ENCODE results near the gene ADAD1. TPM values are rescaled to one million over a fixed set of nuclear protein-coding genes. Genes with fewer than 3 reads are reported as not detected.

ADAD1 gene
- total RNA-seq, 3 donors from 2014 or later, result not detected

DNA sequence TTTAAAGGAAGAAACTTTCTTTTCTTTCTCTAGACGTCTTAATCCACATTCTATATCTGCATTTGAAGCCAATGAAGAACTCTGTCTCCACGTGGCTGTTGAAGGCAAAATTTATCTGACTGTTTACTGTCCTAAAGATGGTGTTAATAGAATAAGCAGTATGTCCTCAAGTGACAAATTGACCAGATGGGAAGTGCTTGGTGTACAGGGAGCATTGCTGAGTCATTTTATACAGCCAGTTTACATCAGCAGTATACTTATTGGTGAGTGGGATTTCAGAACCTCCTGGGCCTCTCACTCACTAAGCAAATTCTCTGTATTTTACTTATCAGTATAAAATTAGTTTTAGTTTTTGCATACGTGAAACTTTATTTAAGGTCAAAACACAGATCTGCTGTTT lies 33.7 kb downstream of the ADAD1 start:
- H3K4me3 ChIP-seq, result no peak overlapping the region
- DNase-seq, result no peak
- no peak for ATAC-seq
- H3K4me1 ChIP-seq (ENCODE audit: low read depth), result no peaks in the 10 kb centered on the region
- H3K9me3 ChIP-seq, result no peaks in the 10 kb centered on the region
- H3K36me3 ChIP-seq (ENCODE audit: low read depth), result no peaks in the 10 kb centered on the region
- TF ChIP-seq, protein P1, sequence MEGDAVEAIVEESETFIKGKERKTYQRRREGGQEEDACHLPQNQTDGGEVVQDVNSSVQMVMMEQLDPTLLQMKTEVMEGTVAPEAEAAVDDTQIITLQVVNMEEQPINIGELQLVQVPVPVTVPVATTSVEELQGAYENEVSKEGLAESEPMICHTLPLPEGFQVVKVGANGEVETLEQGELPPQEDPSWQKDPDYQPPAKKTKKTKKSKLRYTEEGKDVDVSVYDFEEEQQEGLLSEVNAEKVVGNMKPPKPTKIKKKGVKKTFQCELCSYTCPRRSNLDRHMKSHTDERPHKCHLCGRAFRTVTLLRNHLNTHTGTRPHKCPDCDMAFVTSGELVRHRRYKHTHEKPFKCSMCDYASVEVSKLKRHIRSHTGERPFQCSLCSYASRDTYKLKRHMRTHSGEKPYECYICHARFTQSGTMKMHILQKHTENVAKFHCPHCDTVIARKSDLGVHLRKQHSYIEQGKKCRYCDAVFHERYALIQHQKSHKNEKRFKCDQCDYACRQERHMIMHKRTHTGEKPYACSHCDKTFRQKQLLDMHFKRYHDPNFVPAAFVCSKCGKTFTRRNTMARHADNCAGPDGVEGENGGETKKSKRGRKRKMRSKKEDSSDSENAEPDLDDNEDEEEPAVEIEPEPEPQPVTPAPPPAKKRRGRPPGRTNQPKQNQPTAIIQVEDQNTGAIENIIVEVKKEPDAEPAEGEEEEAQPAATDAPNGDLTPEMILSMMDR (IDR thresholded peaks at IDR 0.05), result no peak
- intact Hi-C loops (cut with DNase I, micrococcal nuclease), result no loop called here

DNA sequence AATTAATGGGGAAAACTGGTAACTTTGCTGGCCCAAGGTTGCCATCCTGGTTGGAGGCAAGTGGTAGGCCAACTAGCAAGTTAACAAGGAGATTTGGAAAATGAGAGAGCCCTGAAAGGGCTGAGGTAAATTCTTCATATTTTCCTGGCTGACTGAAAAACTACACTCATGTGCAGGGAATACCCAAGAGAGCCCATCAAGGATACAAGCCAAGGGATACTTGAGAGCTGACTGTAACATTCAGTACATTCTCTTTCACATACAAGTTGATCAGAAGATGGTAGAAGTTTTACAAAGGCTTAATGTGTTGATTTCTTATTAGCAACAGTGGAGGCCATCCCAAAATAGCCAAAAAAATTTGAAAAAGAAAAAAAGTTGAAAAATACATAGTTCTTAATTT lies 44.4 kb downstream of the ADAD1 start:
- DNase-seq (no peak), ATAC-seq (no peak)
- Histone ChIP-seq H3K4me3 (no peak overlapping the region), H3K9me3 (no peaks in the 10 kb centered on the region), H3K4me1 (ENCODE audit: low read depth) (no peaks in the 10 kb centered on the region), H3K36me3 (ENCODE audit: low read depth) (no peaks in the 10 kb centered on the region)
- intact Hi-C loops (cut with DNase I, micrococcal nuclease), result no loop called here
- TF ChIP-seq, protein P1 (IDR thresholded peaks at IDR 0.05), result no peak

DNA sequence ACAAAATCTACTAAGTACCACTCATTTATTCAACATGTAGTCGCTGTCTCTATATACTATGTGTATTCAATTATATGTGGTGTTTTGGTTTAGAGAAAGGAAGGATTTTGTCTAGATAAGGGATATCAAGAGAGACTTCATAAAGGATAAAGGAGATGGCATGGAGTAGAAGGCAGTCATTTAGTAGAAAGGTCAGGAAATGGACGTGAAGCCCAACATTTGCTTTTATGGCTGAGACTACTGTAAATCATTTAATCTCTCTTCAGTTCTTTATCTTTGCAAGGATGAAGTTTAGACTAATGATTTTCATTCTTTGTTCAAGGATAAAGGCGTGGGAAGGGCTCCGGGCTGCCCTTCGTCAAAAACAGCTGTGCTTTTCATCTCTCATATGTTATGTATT lies 52.5 kb downstream of the ADAD1 start:
- intact Hi-C loops (cut with DNase I, micrococcal nuclease), result no loop called here

DNA sequence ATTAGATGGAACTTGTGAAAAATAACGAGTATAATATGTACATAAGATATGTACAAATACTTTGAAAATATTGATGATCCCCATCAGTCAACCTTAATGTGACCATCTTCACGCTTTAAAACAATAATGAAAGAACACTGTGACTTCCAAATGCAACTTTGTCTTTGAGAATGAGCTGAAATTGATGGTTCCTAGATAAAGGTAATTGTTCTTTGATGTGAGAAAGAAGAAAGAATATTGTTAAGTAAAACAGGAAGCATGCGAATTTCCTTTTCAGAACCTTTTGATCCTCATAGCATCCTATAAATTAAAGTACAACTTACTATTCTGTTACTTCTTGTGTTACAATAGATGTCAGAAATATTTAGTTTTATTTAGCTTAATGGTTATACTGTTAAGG lies 55.5 kb downstream of the ADAD1 start:
- no peak for DNase-seq
- intact Hi-C loops (cut with DNase I, micrococcal nuclease), result no loop called here
- H3K36me3 ChIP-seq (ENCODE audit: low read depth), result no peaks in the 10 kb centered on the region
- no peaks in the 10 kb centered on the region for H3K9me3 ChIP-seq
- TF ChIP-seq, protein P1 (IDR thresholded peaks at IDR 0.05), result no peak
- H3K4me3 ChIP-seq, result no peak overlapping the region
- no peaks in the 10 kb centered on the region for H3K4me1 ChIP-seq (ENCODE audit: low read depth)
- no peak for ATAC-seq

More for the DNA sequence above, 52.5 kb downstream of the ADAD1 start:
- H3K4me3 ChIP-seq, result no peak overlapping the region
- no peak for ATAC-seq
- H3K4me1 ChIP-seq (ENCODE audit: low read depth), result no peaks in the 10 kb centered on the region
- TF ChIP-seq, protein P1 (IDR thresholded peaks at IDR 0.05), result no peak
- no peaks in the 10 kb centered on the region for H3K36me3 ChIP-seq (ENCODE audit: low read depth)
- H3K9me3 ChIP-seq, result no peaks in the 10 kb centered on the region
- DNase-seq, result no peak

DNA sequence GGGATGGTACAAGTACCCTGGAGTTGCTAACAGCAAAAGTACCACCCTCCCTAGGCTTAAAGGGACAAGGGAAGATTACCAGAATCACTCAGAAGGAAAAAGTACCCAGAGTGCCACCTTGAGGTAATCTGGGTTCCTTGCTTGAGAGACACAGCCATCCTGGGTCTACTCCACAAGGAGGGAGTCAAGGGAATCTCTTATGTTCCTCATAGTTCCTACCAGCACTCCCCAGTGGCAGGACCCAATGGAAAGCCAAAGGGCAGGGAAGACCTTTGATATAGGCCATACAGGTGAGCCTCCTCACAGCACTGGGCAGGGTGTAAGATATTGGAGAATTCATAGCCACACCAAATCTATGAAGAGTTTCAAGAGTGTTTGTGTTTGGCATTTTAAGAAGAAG lies 72.0 kb downstream of the ADAD1 start:
- intact Hi-C loops (cut with DNase I, micrococcal nuclease), result no loop called here
- ATAC-seq, result no peak
- DNase-seq, result no peak
- no peak overlapping the region for H3K4me3 ChIP-seq
- H3K9me3 ChIP-seq, result no peaks in the 10 kb centered on the region
- no peaks in the 10 kb centered on the region for H3K4me1 ChIP-seq (ENCODE audit: low read depth)
- H3K36me3 ChIP-seq (ENCODE audit: low read depth), result no peaks in the 10 kb centered on the region
- TF ChIP-seq, protein P1 (IDR thresholded peaks at IDR 0.05), result no peak

DNA sequence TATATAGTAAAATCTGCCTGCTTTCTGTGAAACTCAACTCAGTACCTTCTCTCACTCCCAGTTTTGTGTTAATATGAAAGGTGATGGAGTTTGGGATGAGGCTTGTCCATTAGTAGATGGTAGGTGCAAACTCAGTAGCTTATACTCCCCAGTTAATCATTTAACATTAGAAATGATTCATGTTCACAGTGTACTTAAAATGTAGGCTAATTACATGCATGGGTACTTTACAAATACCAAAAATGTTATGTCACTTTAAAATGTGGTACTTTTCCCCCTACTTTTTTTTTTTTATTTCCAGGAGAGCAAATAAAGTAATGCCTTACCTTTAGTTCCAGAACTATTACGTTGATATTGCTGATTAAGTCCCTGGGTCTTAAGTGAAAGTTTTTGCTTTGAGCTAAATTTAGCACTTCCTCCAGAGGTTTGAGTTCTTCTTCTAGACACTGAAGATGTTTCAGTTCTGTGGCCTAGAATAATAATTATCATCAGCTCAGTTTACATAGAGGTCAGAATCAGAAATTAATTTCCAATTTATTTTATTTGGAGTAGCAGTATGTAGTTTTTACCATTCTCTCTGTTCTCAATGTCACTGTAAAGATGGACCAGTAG lies 74.7 kb downstream of the ADAD1 start:
- no peak for ATAC-seq
- Histone ChIP-seq H3K4me1 (ENCODE audit: low read depth) (no peaks in the 10 kb centered on the region), H3K9me3 (no peaks in the 10 kb centered on the region), H3K4me3 (no peak overlapping the region), H3K36me3 (ENCODE audit: low read depth) (no peaks in the 10 kb centered on the region)
- DNase-seq, result no peak
- TF ChIP-seq, protein P1 (IDR thresholded peaks at IDR 0.05), result no peak
- intact Hi-C loops (cut with DNase I, micrococcal nuclease), result no loop called here

Data from mucosa of descending colon (tissue), 3 donors.